SKM-1 treated with dmso at 0.1 percent for 144 hours (cell line): ENCODE measurements around the gene CABP5.
"Not testable (repeated sequence)": the region's sequence is repeated elsewhere in the genome, so short reads cannot be mapped to it uniquely, and the experiment has no call there.

Experiments
- DNase-seq: peaks from one replicate; lab custom pipeline; 2025; ENCODE audit not compliant: unreplicated experiment; lab: John Stamatoyannopoulos, UW

Gene CABP5

GRCh38 chr19:48043675-48044258, at the start of gene CABP5:
CABP5 (minus strand) TSS chr19:48044079; CDS start chr19:48043922, 157 bp downstream.
- DNase-seq: no peak

GRCh38 chr19:48091111-48091718, 47.3 kb upstream of the CABP5 start:
- not testable (repeated sequence) for DNase-seq

- no peak for DNase-seq
Measured at GRCh38 chr19:48090281-48090802, 46.5 kb upstream of the CABP5 start.

GRCh38 chr19:48088991-48089390, 45.1 kb upstream of the CABP5 start:
- DNase-seq: not testable (repeated sequence)

GRCh38 chr19:48085904-48086864, 42.3 kb upstream of the CABP5 start:
- no peak for DNase-seq

GRCh38 chr19:48085076-48085475, 41.2 kb upstream of the CABP5 start:
- DNase-seq: no peak

- no peak for DNase-seq
Measured at GRCh38 chr19:48081106-48081505, 37.2 kb upstream of the CABP5 start.

GRCh38 chr19:48070177-48070769, 26.4 kb upstream of the CABP5 start:
- not testable (repeated sequence) for DNase-seq

- DNase-seq: no peak
Measured at GRCh38 chr19:48069435-48069834, 25.6 kb upstream of the CABP5 start.

GRCh38 chr19:48064509-48064908, 20.6 kb upstream of the CABP5 start:
- no peak for DNase-seq

GRCh38 chr19:48061401-48062344, 17.8 kb upstream of the CABP5 start:
- no peak for DNase-seq

GRCh38 chr19:48060381-48060780, 16.5 kb upstream of the CABP5 start:
- no peak for DNase-seq

GRCh38 chr19:48059331-48059730, 15.5 kb upstream of the CABP5 start:
- no peak for DNase-seq

GRCh38 chr19:48053856-48054255, 10.0 kb upstream of the CABP5 start:
- DNase-seq: no peak

GRCh38 chr19:48053076-48053475, 9.2 kb upstream of the CABP5 start:
- no peak for DNase-seq

GRCh38 chr19:48051335-48052033, 7.6 kb upstream of the CABP5 start:
- DNase-seq: no peak

GRCh38 chr19:48044561-48044960, 682 bp upstream of the CABP5 start:
- DNase-seq: no peak

- no peak for DNase-seq
Measured at GRCh38 chr19:48041877-48042580, 1.9 kb downstream of the CABP5 start.

- no peak for DNase-seq
Measured at GRCh38 chr19:48036765-48037164, 7.1 kb downstream of the CABP5 start.
